HG03558 (cell line): ENCODE measurements around the gene TMEM30A.

Source experiments
- ATAC-seq: cut with Tn5 transposase; IDR thresholded peaks from one replicate; pipeline ENCODE4 v1.9.1; 2021; ENCODE audit warnings: moderate number of reproducible peaks; ENCODE audit not compliant: unreplicated experiment; ENCODE audit errors: extremely low read depth

Gene TMEM30A

DNA sequence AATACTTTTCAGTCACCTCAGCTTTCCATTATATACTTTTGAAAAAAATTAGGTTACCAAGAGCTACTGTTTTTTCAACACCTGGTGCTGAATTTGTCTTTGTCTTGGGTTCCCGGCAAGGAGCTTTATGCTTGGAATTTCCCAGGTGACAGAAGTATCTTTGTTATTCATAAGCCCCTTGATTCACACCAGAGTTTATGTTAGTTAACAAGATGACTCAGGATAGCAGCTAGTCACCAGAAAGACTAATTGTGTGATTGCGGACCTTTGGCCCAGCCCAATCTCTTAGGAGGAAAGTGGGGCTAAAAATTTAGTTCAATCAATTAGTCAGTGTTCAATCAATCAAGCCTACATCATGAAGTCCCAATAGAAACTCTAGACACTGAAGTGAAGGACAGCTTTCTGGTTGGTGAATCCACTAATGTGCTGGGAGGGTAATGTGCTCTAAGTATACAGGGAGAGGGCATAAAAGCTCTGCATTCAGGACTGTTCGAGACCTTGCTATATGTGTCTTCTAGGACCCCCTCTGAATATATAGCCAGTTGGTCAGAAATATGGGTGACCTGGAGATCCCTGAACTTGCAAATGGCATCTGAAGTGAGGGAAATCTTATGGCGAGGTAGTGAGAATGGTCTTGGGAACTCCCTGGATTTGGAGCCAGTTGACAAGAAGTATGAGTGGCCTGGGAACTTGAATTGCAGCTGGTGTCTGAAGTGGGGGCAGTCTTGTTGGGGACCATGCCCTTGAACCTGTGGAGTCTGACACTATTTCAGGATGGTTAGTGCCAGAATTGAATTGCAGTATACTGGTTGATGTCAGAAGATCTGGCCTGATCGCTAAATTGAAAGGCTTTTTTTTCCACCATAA is 16.2 kb downstream of the TMEM30A start:
- ATAC-seq, result no peak

DNA sequence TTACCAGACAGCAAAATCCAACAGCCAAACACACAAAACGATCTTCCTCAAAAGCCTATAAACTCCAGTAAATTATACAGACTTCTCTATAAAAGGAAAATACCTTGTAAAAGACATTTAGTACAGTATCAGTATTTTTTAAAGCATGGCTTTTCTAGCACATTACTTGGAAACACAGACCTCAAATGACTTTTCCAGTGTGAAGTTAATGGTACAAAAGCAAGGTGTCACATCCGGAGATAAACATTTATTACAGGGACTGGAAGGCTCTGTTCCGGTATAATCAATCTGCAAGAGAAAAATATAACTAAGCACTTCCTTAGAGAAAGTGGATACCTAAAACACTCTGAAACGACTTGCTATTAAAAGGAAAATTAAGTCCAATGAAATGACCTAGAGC is 17.1 kb downstream of the TMEM30A start:
- no peak for ATAC-seq

- ATAC-seq, result no peak
These were observed 17.8 kb downstream of the TMEM30A start for GRCh38 chr6:75266716-75267291.

DNA sequence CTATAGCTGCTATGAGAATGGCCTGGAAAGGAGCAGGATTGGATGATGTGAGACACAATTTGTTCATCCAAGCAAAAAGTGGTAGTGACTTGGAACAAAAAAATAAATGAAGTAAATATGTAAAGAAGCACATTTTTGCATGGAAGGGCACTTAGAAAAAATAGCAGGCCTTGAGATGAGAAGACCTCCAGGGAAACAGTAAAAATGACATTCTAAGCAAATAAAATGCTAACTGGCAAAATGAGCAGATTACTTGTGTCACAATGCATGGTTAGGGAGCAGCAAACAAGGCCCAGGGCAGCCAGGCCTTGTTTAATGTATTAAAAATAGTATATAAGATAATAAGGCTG is 21.2 kb downstream of the TMEM30A start:
- ATAC-seq, result no peak

- ATAC-seq, result no peak
These were observed 21.7 kb downstream of the TMEM30A start for GRCh38 chr6:75262716-75263400.

DNA sequence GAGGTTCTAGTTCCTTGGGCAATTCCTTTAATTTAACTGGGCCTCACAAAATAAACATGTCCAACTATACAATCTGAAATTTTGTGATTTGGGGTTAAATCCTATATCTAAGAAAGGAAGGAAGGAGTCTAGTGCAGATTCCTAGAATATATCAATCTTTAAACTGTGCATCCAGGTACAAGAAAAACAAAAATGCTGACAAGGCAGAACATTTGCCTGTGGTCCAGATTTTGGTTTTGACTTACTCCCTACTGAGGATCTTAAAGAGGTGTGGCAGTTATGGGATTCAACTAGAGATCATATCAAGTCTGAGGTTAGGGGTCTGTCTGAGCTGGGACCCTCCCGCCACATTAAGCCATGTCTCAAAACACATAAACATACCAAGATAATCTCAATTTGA is 23.3 kb downstream of the TMEM30A start:
- no peak for ATAC-seq

DNA sequence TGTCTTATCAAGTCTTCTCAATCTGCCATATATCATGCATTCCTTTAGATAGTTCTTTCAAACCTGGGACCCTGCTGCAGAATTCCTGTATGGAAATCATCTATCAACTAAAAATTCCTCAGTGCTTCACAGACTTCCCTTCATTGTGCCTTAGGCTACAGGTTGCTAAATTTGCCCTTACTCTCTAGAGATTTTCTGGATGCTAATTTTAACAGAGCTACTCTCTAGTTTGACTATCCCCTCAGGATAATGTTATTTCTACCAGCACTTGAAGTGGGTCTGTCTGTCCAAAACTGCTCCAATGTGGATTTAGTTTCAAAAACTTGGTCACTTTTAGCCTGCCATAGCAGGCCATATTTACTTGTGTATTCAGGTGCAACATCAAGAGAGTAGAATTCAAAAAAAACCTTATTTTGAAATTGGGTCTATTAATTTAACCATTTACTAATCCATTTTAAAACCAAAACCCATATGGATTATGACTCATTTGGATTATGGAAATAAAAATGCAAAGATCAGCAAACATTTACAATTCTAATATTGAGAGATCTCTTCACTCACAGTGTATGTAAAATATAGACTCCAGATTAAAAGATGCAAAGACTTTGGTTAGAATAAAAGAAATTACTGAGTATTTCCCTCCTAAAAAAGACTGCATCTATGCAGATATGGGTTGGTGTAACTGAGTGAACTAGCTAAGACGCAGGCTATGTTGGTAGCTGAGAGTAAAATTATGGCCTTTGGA is 27.1 kb downstream of the TMEM30A start:
- no peak for ATAC-seq

DNA sequence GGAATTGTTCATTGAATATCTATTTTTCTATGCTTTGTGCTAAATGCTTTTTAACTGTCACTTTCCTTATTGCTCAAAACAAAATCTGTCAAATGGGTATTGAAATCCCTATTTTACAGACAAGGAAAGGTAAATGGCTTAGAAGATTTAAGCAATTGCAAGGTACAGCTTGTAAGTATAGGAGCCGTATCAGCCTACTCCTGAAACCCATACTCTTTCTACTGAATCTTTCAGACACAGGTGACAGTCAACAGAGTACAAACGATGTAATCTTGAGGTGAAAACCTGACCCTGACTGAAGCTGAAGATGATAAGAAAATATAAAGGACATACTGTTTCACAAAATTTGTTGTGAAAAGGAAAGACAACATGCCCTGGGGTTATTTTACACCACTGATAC is 34.0 kb downstream of the TMEM30A start:
- no peak for ATAC-seq

DNA sequence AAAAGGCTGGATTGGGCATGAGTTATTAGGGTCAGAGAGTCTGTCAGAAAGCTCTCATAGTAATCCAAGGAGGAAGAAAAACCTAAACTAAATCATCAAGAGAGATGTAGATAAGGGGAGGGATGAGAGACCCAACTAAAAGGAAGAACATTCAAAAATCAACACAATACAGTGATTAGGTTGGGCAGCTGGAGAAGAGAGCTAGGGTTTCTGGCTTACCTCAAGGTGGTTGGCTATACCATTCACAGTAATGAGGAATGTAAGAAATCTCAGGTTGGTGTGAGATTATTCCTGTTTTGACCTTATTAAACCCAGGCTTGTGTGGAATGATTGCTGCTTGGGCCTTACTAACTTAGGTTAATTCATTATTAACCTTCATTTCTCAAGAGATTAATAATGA is 34.8 kb downstream of the TMEM30A start:
- no peak for ATAC-seq

GRCh38 chr6:75246386-75246785 is 38.2 kb downstream of the TMEM30A start:
- no peak for ATAC-seq

GRCh38 chr6:75244063-75244584 is 40.5 kb downstream of the TMEM30A start:
- peak; percentile 1 for ATAC-seq

GRCh38 chr6:75243333-75244062 is 41.1 kb downstream of the TMEM30A start, which contains the start of gene COX7A2:
Gene COX7A2 (minus strand): TSS chr6:75243801. CDS start chr6:75243734, 67 bp downstream.
- peak; percentile 94 for ATAC-seq

DNA sequence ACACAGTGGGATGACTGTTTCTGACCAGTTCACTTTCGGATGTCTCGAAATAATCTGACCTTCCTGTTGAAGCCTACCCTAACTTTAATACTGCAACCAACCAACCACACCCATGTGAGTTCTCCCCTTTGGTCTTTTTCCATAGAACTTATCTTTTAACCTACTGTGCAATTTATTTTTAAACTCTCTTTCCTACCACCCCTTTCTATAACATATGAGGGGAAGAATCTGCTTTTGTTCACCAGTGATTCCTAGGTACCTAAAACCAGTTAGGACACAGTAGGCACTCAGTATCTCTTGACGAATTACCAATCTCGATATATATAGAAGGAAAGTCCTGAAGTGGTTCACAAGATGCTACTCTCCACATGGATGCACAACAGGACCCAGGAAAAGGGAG is 48.0 kb downstream of the TMEM30A start:
- ATAC-seq, result no peak

DNA sequence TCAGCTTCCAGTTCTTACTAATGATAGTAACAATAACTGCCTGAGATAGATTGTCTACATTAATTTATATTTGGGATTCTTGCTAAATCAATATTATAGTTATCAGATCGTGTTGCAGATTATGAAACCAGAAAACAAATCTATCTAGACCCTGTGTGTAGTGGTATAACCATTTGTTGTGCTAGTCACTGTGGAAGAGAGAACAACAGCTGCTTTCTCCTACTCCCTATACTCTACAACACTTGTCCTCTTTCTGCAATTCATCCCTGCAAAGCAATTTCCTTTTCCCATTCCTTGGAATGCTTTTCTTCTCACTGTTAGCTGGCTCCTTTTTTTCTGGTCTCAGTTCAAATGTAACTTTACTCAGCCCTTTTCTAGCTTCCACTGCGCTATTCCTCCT is 49.3 kb downstream of the TMEM30A start:
- no peak for ATAC-seq

DNA sequence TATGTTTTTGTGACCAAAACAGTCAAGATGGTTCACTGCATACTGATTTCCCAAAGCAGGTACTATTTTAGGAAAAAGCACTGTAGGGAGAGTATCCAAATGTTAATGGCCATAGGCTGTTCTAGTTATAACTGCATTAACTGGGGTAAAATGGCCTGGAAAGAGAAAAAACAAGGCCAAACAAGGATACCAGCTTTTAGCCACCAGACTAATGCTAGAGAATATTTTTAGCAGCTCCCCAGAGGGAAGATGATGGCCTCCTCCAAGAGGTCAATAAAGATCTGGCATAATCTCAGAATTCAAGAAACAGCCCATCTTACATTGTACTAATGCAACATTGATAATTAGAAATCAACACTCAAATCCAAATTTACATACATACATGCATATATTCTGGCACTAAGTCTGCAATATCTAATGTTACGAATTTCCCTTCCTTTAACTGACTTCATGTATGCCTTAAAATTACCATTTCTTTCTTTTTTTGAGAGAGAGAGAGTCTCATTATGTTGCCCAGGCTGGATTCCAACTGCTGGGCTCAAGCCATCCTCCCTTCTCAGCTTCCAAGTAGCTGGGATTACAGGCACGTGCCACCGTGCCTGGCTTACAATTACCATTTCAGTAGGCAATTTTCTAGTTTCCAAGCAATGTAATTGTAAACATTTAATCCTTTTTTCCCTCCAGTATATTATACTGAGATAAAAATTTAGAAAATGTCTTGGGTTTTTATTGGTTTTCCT is 50.3 kb downstream of the TMEM30A start:
- no peak for ATAC-seq

DNA sequence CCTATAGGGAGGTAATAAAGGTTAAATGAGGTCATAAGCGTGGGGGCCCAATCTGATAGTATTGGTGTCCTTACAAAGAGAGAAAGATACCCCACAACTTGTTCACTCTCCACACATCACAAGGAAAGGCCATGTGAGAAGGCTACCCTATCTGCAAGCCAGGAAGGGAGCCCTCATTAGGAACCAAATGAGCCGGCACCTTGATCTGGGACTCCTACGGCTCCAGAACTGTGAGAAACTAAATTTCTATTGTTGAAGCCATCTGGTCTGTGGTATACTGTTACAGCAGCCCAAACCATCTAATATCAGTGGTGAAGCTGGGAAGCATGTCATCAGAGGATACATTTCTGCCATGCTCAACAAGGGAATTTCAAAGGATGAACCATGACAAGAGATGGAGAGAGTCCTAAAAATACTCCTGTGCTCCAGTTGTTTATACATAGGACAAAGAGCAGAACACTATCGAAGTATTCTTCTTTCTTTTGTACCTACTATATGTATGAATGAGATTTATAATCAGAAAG is 51.4 kb downstream of the TMEM30A start:
- ATAC-seq, result no peak

DNA sequence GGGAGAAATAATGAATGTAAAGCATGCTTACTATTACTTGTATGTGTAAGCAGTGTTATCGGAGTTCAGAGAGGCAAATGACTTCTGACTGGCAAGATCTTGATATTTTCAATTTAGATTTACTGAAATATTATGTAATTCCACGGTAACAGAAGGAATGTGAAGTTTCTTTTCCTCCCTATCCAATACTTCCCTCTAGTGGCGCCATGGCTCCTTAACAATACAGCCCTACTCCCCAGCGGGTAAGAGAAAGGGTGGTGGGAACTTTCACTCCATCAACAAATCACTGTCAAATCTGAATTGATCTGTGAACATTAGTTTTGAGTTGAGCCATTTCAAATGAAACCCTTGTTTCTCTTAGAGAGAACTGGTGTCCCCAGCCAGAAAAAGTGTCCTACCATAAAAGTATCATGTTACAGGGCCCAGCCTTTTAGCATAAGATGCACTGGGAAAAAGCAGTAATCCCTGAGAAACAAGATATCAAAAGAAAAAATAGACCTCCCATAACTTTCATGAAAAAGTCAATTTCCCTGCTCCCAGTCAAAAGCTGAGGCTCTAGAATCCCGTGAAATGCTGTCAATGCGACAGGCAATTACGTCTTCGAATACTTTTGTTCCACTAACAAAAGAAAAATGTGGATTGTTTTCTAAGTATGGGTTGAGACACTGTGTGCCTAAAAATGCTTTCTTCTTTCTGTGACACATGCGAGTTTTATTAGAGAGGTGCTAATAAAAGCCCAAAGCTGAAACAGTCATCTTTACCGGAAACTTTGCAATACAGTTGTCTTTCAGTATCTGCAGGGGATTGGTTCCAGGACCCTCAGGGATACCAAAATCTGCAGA is 53.9 kb downstream of the TMEM30A start:
- ATAC-seq, result no peak

- no peak for ATAC-seq
These were observed 60.2 kb downstream of the TMEM30A start for GRCh38 chr6:75224303-75224926.
